Activated CD4-positive, CD25-positive, alpha-beta regulatory T cell treated with anti-CD3 and anti-CD28 coated beads, Interleukin-2, amount 50 U/mL, for 24 hours (primary cell): ENCODE results near the gene VPS39.

Experiments
- ATAC-seq, 2 donors: fragments of 150-1000 bp; cut with Tn5 transposase; one replicate each; pipeline ENCODE4 v1.10.0; 2021; ENCODE audit warnings: mild to moderate bottlenecking in 1 of 2, moderate library complexity in 1 of 2

VPS39 gene

GRCh38 chr15:42123546-42123945 is 84.6 kb downstream of the VPS39 start:
- ATAC-seq, result peak in 1 of 2 donors; percentile 36

GRCh38 chr15:42121682-42122081 is 86.4 kb downstream of the VPS39 start:
- no peak for ATAC-seq

- no peak for ATAC-seq
Measured at GRCh38 chr15:42121021-42121420, 87.1 kb downstream of the VPS39 start.

- ATAC-seq, result no peak
Measured at GRCh38 chr15:42120285-42120684, 87.8 kb downstream of the VPS39 start.

GRCh38 chr15:42119446-42119760 is 88.7 kb downstream of the VPS39 start:
- ATAC-seq, result no peak

- ATAC-seq, result no peak
Measured at GRCh38 chr15:42118650-42119445, 89.3 kb downstream of the VPS39 start.

GRCh38 chr15:42111924-42112323 is 96.2 kb downstream of the VPS39 start:
- no peak for ATAC-seq

- no peak for ATAC-seq
Measured at GRCh38 chr15:42110367-42110766, 97.7 kb downstream of the VPS39 start.

GRCh38 chr15:42108806-42109205 is 99.3 kb downstream of the VPS39 start:
- ATAC-seq, result no peak
